Measurements from ENCODE around the gene EMC9.

DNA sequence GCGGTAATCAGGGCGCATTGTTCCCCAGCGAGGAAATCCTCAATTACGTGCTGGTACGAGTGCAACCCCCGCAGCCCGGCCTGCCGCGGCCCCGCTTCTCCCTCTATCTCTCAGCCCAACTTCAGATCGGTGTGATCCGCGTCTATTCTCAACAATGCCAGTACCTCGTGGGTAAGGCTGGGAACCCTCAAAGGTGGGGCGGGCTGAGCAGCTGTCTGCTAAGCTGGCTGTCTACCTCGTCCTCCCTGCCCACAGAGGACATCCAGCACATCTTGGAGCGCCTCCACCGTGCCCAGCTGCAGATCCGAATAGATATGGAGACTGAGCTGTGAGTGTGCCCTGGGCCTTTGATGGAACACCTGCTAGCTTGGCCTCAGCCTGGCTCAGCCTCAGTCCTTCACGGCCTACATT lies 31.5 kb upstream of the EMC9 start:
- TF ChIP-seq EZH2 (IDR thresholded peaks at IDR 0.05; ENCODE audit: low read depth, low read length, severe bottlenecking) (no peak), SRF (IDR thresholded peaks at IDR 0.05; ENCODE audit: low read depth, low read length) (no peak), RXRA (IDR thresholded peaks at IDR 0.05; ENCODE audit: insufficient read depth, low read depth, low read length) (no peak), CTCF (IDR thresholded peaks at IDR 0.05; ENCODE audit: control extremely low read depth in 1 of 3, insufficient read depth in 1 of 3, low read depth in 1 of 3, low read length in 3 of 3) (no peak)

Measured in H1 (cell line).